ENCODE results near the gene CIC.
A peak's percentile ranks its signal among the peaks of the same experiment; 100 is the strongest.

GRCh38 chr19:42284066-42284501 lies 15.0 kb downstream of the CIC start:
- TF ChIP-seq CTCF (IDR thresholded peaks at IDR 0.05) (no peak), MAFK (IDR thresholded peaks at IDR 0.05; ENCODE audit: partially characterized antibody) (no peak), MAX (IDR thresholded peaks at IDR 0.05) (0 out of 2 replicates have a peak, but pooled peaks have one; percentile 20), EP300 (IDR thresholded peaks at IDR 0.05) (peak in 1 of 2 experiments; percentile 61; a peak in 1 of 5 replicates), CEBPB (IDR thresholded peaks at IDR 0.05) (no peak), REST (IDR thresholded peaks at IDR 0.05) (no peak), POLR2A (IDR thresholded peaks at IDR 0.05; ENCODE audit: low read length) (peak; percentile 54), MYC (IDR thresholded peaks at IDR 0.05; ENCODE audit: borderline replicate concordance, low read length) (no peak; the same call in 1 of the 2 replicates)

Measured in A549 (cell line).